Liver (tissue), 3 donors: ENCODE data around the gene RNU1-4.

ENCODE experiments used
- CTCF ChIP-seq: fragments of 150-350 bp; IDR thresholded peaks from 2 replicates; pipeline ENCODE4 v1.5.1; 2017; ENCODE audit warnings: improper control_type of control experiment, low read depth, low read length; ENCODE audit not compliant: missing input control
- RAD21 ChIP-seq, 2 donors: IDR thresholded peaks; 2 replicates each; pipeline ENCODE4 v1.6.1; 2016; ENCODE audit warnings: antibody characterized with exemption in 2 of 2, mild to moderate bottlenecking in 2 of 2
- SP1 ChIP-seq: IDR thresholded peaks from 2 replicates; pipeline ENCODE4 v1.6.1; 2018; ENCODE audit warnings: antibody characterized with exemption, mild to moderate bottlenecking
- donor health status: healthy.
- donor health status: healthy.

GRCh38 chr1:16718908-16719533 is 21.3 kb upstream of the RNU1-4 start:
- TF ChIP-seq CTCF (no peak), SP1 (no peak), RAD21 (IDR thresholded peaks at IDR 0.05) (no peak)
